GM12872 (cell line): Measurements from ENCODE around the gene OLFM2.

Source experiments
- CTCF ChIP-seq: IDR thresholded peaks from 3 replicates; pipeline ENCODE4 v1.5.1; 2011; ENCODE audit warnings: low read depth, mild to moderate bottlenecking, low read length, moderate library complexity; ENCODE audit not compliant: insufficient read depth

OLFM2 gene

GRCh38 chr19:9931629-9932028, 4.7 kb downstream of the OLFM2 start:
- no peak for TF ChIP-seq CTCF

- no peak for TF ChIP-seq CTCF
Measured at GRCh38 chr19:9923440-9923839, 12.9 kb downstream of the OLFM2 start.

- TF ChIP-seq CTCF, result no peak
Measured at GRCh38 chr19:9917321-9917720, 19.0 kb downstream of the OLFM2 start.

- TF ChIP-seq CTCF, result no peak
Measured at GRCh38 chr19:9916719-9917118, 19.6 kb downstream of the OLFM2 start.

GRCh38 chr19:9914315-9915207, 21.8 kb downstream of the OLFM2 start:
- peak; percentile 51; the same call in 2 of the 3 replicates for TF ChIP-seq CTCF

- no peak for TF ChIP-seq CTCF
Measured at GRCh38 chr19:9914001-9914314, 22.4 kb downstream of the OLFM2 start.

- TF ChIP-seq CTCF, result no peak
Measured at GRCh38 chr19:9913237-9914000, 22.9 kb downstream of the OLFM2 start.
